Lower leg skin (tissue), 3 donors: ENCODE measurements around the gene TMEM256.

Source experiments
- POLR2A ChIP-seq, 2 donors: fragments of 450-650 bp; IDR thresholded peaks; one replicate each; pipeline ENCODE4 v1.6.1; 2016 to 2017; ENCODE audit warnings: antibody characterized with exemption in 2 of 2, mild to moderate bottlenecking in 1 of 2, moderate library complexity in 1 of 2
- TF ChIP-seq, protein P1 (sequence below), 3 donors: fragments of 450-650 bp; IDR thresholded peaks; one replicate each; pipeline ENCODE4 v1.5.1; 2016; ENCODE audit warnings: antibody characterized with exemption in 3 of 3, mild to moderate bottlenecking in 3 of 3, moderate library complexity in 2 of 3

DNA sequence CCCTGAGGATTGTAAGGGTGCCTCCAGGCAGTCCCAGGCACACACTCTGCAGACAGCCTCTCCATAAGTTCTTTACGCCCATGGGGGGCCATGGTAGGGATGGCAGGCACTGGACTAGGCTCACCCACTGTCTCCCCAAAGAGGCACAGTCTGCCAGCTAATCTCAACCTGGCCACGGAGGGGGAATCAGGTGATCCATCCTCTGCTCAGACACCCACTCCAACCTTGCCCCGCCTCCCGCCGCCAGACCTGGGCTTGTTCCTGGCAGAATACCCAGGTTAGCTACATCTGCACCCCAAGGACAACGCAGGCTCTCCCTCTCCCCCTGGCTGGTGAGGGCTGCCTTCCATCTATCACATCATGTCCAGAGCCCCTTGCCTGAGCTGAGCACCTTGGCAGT lies 5.0 kb upstream of the TMEM256 start:
- TF ChIP-seq POLR2A (IDR thresholded peaks at IDR 0.05), result no peak
- TF ChIP-seq, protein P1, sequence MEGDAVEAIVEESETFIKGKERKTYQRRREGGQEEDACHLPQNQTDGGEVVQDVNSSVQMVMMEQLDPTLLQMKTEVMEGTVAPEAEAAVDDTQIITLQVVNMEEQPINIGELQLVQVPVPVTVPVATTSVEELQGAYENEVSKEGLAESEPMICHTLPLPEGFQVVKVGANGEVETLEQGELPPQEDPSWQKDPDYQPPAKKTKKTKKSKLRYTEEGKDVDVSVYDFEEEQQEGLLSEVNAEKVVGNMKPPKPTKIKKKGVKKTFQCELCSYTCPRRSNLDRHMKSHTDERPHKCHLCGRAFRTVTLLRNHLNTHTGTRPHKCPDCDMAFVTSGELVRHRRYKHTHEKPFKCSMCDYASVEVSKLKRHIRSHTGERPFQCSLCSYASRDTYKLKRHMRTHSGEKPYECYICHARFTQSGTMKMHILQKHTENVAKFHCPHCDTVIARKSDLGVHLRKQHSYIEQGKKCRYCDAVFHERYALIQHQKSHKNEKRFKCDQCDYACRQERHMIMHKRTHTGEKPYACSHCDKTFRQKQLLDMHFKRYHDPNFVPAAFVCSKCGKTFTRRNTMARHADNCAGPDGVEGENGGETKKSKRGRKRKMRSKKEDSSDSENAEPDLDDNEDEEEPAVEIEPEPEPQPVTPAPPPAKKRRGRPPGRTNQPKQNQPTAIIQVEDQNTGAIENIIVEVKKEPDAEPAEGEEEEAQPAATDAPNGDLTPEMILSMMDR (IDR thresholded peaks at IDR 0.05), result no peak
